ENCODE data around the gene EIF2B2.

EIF2B2 gene

GRCh38 chr14:75002392-75003249, at the start of gene EIF2B2:
EIF2B2 (plus strand) TSS chr14:75002921; CDS start chr14:75002991, 70 bp downstream.
- peak; percentile 99 for DNase-seq

- DNase-seq: no peak
These were observed 49.0 kb upstream of the EIF2B2 start for GRCh38 chr14:74953686-74954085.

GRCh38 chr14:74954232-74954946, 48.3 kb upstream of the EIF2B2 start:
- DNase-seq: no peak

GRCh38 chr14:74954947-74955228, 47.8 kb upstream of the EIF2B2 start:
- DNase-seq: no peak

GRCh38 chr14:74955229-74956026, 47.3 kb upstream of the EIF2B2 start, which contains the start of gene PGF:
PGF (minus strand) TSS chr14:74955597; CDS start chr14:74955242, 355 bp downstream.
- peak; percentile 41 for DNase-seq

GRCh38 chr14:74956027-74956279, 46.8 kb upstream of the EIF2B2 start:
- no peak for DNase-seq

- no peak for DNase-seq
These were observed 46.2 kb upstream of the EIF2B2 start for GRCh38 chr14:74956280-74957072.

GRCh38 chr14:74959596-74960180, 43.0 kb upstream of the EIF2B2 start:
- no peak for DNase-seq

GRCh38 chr14:74960736-74961135, 42.0 kb upstream of the EIF2B2 start:
- DNase-seq: no peak

- DNase-seq: no peak
These were observed 41.3 kb upstream of the EIF2B2 start for GRCh38 chr14:74961238-74961911.

- no peak for DNase-seq
These were observed 40.7 kb upstream of the EIF2B2 start for GRCh38 chr14:74962046-74962445.

GRCh38 chr14:74962493-74962892, 40.2 kb upstream of the EIF2B2 start:
- no peak for DNase-seq

GRCh38 chr14:74963178-74963704, 39.5 kb upstream of the EIF2B2 start:
- no peak for DNase-seq

- no peak for DNase-seq
These were observed 38.9 kb upstream of the EIF2B2 start for GRCh38 chr14:74963705-74964271.

- no peak for DNase-seq
These were observed 37.8 kb upstream of the EIF2B2 start for GRCh38 chr14:74964787-74965485.

- no peak for DNase-seq
These were observed 37.1 kb upstream of the EIF2B2 start for GRCh38 chr14:74965486-74966153.

GRCh38 chr14:74968811-74969210, 33.9 kb upstream of the EIF2B2 start:
- no peak for DNase-seq

- no peak for DNase-seq
These were observed 29.6 kb upstream of the EIF2B2 start for GRCh38 chr14:74973003-74973653.

GRCh38 chr14:74973905-74974363, 28.8 kb upstream of the EIF2B2 start:
- DNase-seq: no peak

All from CD4-positive, alpha-beta T cell treated with Interleukin-12 subunit alpha and Interleukin-12 subunit beta, for 1 hour (primary cell).